Liver (tissue), 9 donors: Measurements from ENCODE around the gene TGFB1I1. TPM values are rescaled to one million over a fixed set of nuclear protein-coding genes. Genes with fewer than 3 reads are reported as not detected.

Experiments used
- DNase-seq: peaks from one replicate; pipeline ENCODE4 v3.0.0-alpha.2; 2017; ENCODE audit warnings: low spot score
- H3K27ac ChIP-seq, 2 donors: one replicate each; pipeline ENCODE4 v1.7.0; 2013; ENCODE audit warnings: inconsistent platforms in 2 of 2, low read length in 2 of 2, control low read depth in 1 of 2, low read depth in 1 of 2, mild to moderate bottlenecking in 1 of 2
- H3K27me3 ChIP-seq, 4 donors: one replicate each; pipeline versions ENCODE4 v1.6.1 to v1.7.0; 2013; ENCODE audit warnings: low read length in 3 of 4, inconsistent platforms in 1 of 4, mild to moderate bottlenecking in 1 of 4, moderate library complexity in 1 of 4; ENCODE audit not compliant: control insufficient read depth in 4 of 4, insufficient read depth in 4 of 4
- H3K36me3 ChIP-seq, 4 donors: one replicate each; pipeline versions ENCODE4 v1.6.1 to v1.7.0; 2013; ENCODE audit warnings: low read length in 3 of 4, mild to moderate bottlenecking in 3 of 4, low read depth in 1 of 4, moderate library complexity in 1 of 4; ENCODE audit not compliant: control insufficient read depth in 4 of 4, insufficient read depth in 3 of 4
- H3K4me1 ChIP-seq, 4 donors: one replicate each; pipeline versions ENCODE4 v1.6.1 to v1.7.0; 2013; ENCODE audit warnings: low read length in 3 of 4, mild to moderate bottlenecking in 3 of 4, moderate library complexity in 1 of 4; ENCODE audit not compliant: control insufficient read depth in 4 of 4, insufficient read depth in 4 of 4
- H3K4me3 ChIP-seq, 3 donors: one replicate each; pipeline versions ENCODE4 v1.6.1 to v1.7.0; 2013; ENCODE audit warnings: low read length in 3 of 3, control low read depth in 1 of 3, low read depth in 1 of 3, mild to moderate bottlenecking in 1 of 3
- H3K9ac ChIP-seq, 2 donors: one replicate each; pipeline ENCODE4 v1.7.0; 2013; ENCODE audit warnings: low read length in 2 of 2, mild to moderate bottlenecking in 2 of 2, moderate library complexity in 2 of 2, control low read depth in 1 of 2, low read depth in 1 of 2
- H3K9me3 ChIP-seq, 4 donors: one replicate each; pipeline versions ENCODE4 v1.6.1 to v1.7.0; 2013; ENCODE audit warnings: low read length in 3 of 4; ENCODE audit not compliant: control insufficient read depth in 4 of 4
- EGR1 ChIP-seq, 2 donors: IDR thresholded peaks; 2 replicates each; pipeline ENCODE4 v1.6.1; 2016 to 2018; ENCODE audit warnings: antibody characterized with exemption in 2 of 2, low read depth in 2 of 2
- FOXA1 ChIP-seq: IDR thresholded peaks from 2 replicates; pipeline ENCODE4 v1.6.1; 2016; ENCODE audit warnings: antibody characterized with exemption
- FOXA2 ChIP-seq: IDR thresholded peaks from 2 replicates; pipeline ENCODE4 v1.6.1; 2016; ENCODE audit warnings: antibody characterized with exemption
- GABPA ChIP-seq, 2 donors: IDR thresholded peaks in 1 of 2; conservative IDR thresholded peaks in 1 of 2; 2 replicates each; pipeline ENCODE4 v1.6.1; 2016; ENCODE audit warnings: antibody characterized with exemption in 2 of 2, mild to moderate bottlenecking in 1 of 2, moderate library complexity in 1 of 2
- HNF4A ChIP-seq, 2 donors: conservative IDR thresholded peaks; 2 replicates each; pipeline ENCODE4 v1.6.1; 2016; ENCODE audit warnings: antibody characterized with exemption in 2 of 2, mild to moderate bottlenecking in 2 of 2
- HNF4G ChIP-seq: IDR thresholded peaks from 2 replicates; pipeline ENCODE4 v1.6.1; 2016; ENCODE audit warnings: antibody characterized with exemption
- JUND ChIP-seq, 2 donors: IDR thresholded peaks; 2 replicates each; pipeline ENCODE4 v1.6.1; 2016; ENCODE audit warnings: antibody characterized with exemption in 2 of 2
- NR2F2 ChIP-seq: IDR thresholded peaks from 2 replicates; pipeline ENCODE4 v1.6.1; 2016; ENCODE audit warnings: antibody characterized with exemption
- RAD21 ChIP-seq, 2 donors: IDR thresholded peaks; 2 replicates each; pipeline ENCODE4 v1.6.1; 2016; ENCODE audit warnings: antibody characterized with exemption in 2 of 2, mild to moderate bottlenecking in 2 of 2
- REST ChIP-seq: IDR thresholded peaks from 2 replicates; pipeline ENCODE4 v1.6.1; 2016; ENCODE audit warnings: antibody characterized with exemption, mild to moderate bottlenecking
- RXRA ChIP-seq, 2 donors: IDR thresholded peaks; 2 replicates each; pipeline ENCODE4 v1.6.1; 2017 to 2018; ENCODE audit warnings: antibody characterized with exemption in 2 of 2, mild to moderate bottlenecking in 1 of 2
- SP1 ChIP-seq: IDR thresholded peaks from 2 replicates; pipeline ENCODE4 v1.6.1; 2018; ENCODE audit warnings: antibody characterized with exemption, mild to moderate bottlenecking
- YY1 ChIP-seq: IDR thresholded peaks from 2 replicates; pipeline ENCODE4 v1.6.1; 2016; ENCODE audit warnings: antibody characterized with exemption, mild to moderate bottlenecking
- WGBS: extraction: QIAGEN DNeasy Blood & Tissue Kit; methylation state at CpG from one replicate; pipeline ENCODE4 v1.1.7; 2013; 5-methylcytosine and 5-hydroxymethylcytosine counted together
- polyA plus RNA-seq, 2 donors: library from polyadenylated mRNA; stranded (reverse) in 1 of 2; unstranded in 1 of 2; fragments of 200-250 nt in 1 of 2; fragments of >200 nt in 1 of 2; fragmentation: Nextera tagmentation in 1 of 2; extraction: Ambion mirVana in 1 of 2; gene quantifications; one replicate each; pipeline versions ENCODE4 v1.2.1 to v1.2.3, GENCODE V29; 2013 to 2015
- total RNA-seq, 2 donors: library from RNA; depleted of rRNA; stranded (reverse); fragments of >200 nt; gene quantifications; one replicate each; pipeline ENCODE4 v1.2.3, GENCODE V29; 2014
- TF ChIP-seq, protein P1 (sequence below): IDR thresholded peaks from 2 replicates; pipeline ENCODE4 v1.6.1; 2016; ENCODE audit warnings: antibody characterized with exemption
- TF ChIP-seq, protein P2 (sequence below): fragments of 150-350 bp; IDR thresholded peaks from 2 replicates; pipeline ENCODE4 v1.5.1; 2017; ENCODE audit warnings: improper control_type of control experiment, low read depth, low read length; ENCODE audit not compliant: missing input control
- TF ChIP-seq, protein P3 (sequence below): IDR thresholded peaks from 2 replicates; pipeline ENCODE4 v1.6.1; 2016; ENCODE audit warnings: antibody characterized with exemption
- TF ChIP-seq, protein P4 (sequence below): IDR thresholded peaks from 2 replicates; pipeline ENCODE4 v1.6.1; 2016; ENCODE audit warnings: antibody characterized with exemption
- donor health status: healthy.
- donor health status: healthy.
- donor health status: healthy.
- donor health status: healthy.
- donor health status: healthy.

Gene TGFB1I1
- total and polyA plus RNA-seq, 4 donors, result 4.2 to 8.3 (median 5.8) TPM

DNA sequence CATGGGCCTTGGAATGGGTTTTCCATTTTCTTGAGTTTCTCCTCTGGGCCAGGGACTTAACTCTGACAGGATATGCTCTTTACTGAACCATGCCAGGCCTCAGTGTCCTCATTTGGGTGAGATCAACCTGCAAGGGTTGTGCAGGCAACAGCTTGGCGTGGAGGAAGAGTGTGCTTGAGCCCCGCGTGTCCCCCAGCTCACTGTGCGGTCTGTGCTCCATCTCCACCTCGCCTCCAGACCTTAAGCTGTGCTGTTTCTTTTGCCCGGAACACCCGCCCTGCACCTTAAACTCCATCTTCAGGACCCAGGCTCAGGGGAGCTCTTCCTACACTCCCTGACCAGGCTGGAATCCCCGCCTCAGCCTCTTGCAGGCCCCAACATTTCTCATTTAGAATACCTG lies 26.5 kb downstream of the TGFB1I1 start:
- 98% methylated on average over 8 of the region's 8 CpGs for WGBS
- Histone ChIP-seq H3K9ac (no peak overlapping the region), H3K4me1 (peaks cover 6 to 35% (median 30%) of the 10 kb centered on the region in 4 donors), H3K9me3 (no peaks in the 10 kb centered on the region), H3K27me3 (no peaks in the 10 kb centered on the region), H3K4me3 (no peak overlapping the region), H3K27ac (no peak overlapping the region), H3K36me3 (peaks cover 3 to 42% (median 30%) of the 10 kb centered on the region in 4 donors)
- TF ChIP-seq, protein P1, sequence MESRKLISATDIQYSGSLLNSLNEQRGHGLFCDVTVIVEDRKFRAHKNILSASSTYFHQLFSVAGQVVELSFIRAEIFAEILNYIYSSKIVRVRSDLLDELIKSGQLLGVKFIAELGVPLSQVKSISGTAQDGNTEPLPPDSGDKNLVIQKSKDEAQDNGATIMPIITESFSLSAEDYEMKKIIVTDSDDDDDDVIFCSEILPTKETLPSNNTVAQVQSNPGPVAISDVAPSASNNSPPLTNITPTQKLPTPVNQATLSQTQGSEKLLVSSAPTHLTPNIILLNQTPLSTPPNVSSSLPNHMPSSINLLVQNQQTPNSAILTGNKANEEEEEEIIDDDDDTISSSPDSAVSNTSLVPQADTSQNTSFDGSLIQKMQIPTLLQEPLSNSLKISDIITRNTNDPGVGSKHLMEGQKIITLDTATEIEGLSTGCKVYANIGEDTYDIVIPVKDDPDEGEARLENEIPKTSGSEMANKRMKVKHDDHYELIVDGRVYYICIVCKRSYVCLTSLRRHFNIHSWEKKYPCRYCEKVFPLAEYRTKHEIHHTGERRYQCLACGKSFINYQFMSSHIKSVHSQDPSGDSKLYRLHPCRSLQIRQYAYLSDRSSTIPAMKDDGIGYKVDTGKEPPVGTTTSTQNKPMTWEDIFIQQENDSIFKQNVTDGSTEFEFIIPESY, result no peak
- TF ChIP-seq, protein P2, sequence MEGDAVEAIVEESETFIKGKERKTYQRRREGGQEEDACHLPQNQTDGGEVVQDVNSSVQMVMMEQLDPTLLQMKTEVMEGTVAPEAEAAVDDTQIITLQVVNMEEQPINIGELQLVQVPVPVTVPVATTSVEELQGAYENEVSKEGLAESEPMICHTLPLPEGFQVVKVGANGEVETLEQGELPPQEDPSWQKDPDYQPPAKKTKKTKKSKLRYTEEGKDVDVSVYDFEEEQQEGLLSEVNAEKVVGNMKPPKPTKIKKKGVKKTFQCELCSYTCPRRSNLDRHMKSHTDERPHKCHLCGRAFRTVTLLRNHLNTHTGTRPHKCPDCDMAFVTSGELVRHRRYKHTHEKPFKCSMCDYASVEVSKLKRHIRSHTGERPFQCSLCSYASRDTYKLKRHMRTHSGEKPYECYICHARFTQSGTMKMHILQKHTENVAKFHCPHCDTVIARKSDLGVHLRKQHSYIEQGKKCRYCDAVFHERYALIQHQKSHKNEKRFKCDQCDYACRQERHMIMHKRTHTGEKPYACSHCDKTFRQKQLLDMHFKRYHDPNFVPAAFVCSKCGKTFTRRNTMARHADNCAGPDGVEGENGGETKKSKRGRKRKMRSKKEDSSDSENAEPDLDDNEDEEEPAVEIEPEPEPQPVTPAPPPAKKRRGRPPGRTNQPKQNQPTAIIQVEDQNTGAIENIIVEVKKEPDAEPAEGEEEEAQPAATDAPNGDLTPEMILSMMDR, result no peak
- TF ChIP-seq SP1 (no peak), GABPA (IDR thresholded peaks at IDR 0.05 in 1 of 2, conservative IDR thresholded peaks at IDR 0.05 in 1 of 2) (no peak), RXRA (IDR thresholded peaks at IDR 0.05) (no peak), JUND (IDR thresholded peaks at IDR 0.05) (no peak), HNF4A (conservative IDR thresholded peaks at IDR 0.05) (no peak), EGR1 (IDR thresholded peaks at IDR 0.05; ENCODE audit: low read depth in 2 of 2) (no peak), FOXA2 (no peak), YY1 (no peak), REST (no peak), FOXA1 (no peak), RAD21 (IDR thresholded peaks at IDR 0.05) (no peak), HNF4G (no peak), NR2F2 (no peak)
- TF ChIP-seq, protein P3, sequence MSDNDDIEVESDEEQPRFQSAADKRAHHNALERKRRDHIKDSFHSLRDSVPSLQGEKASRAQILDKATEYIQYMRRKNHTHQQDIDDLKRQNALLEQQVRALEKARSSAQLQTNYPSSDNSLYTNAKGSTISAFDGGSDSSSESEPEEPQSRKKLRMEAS, result no peak
- TF ChIP-seq, protein P4, sequence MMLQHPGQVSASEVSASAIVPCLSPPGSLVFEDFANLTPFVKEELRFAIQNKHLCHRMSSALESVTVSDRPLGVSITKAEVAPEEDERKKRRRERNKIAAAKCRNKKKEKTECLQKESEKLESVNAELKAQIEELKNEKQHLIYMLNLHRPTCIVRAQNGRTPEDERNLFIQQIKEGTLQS, result no peak
- DNase-seq, result no peak

GRCh38 chr16:31499928-31500327 lies 28.0 kb downstream of the TGFB1I1 start:
- 83% methylated on average over 8 of the region's 8 CpGs for WGBS
- Histone ChIP-seq H3K4me3 (no peak overlapping the region), H3K4me1 (peaks cover 7 to 44% (median 36%) of the 10 kb centered on the region in 4 donors), H3K36me3 (peaks cover 3 to 42% (median 26%) of the 10 kb centered on the region in 4 donors), H3K9me3 (no peaks in the 10 kb centered on the region), H3K27ac (no peak overlapping the region), H3K27me3 (no peaks in the 10 kb centered on the region), H3K9ac (no peak overlapping the region)
- DNase-seq, result no peak
- TF ChIP-seq, protein P2, result no peak
- TF ChIP-seq, protein P3, result no peak
- TF ChIP-seq NR2F2, result no peak
- TF ChIP-seq HNF4G, result no peak
- TF ChIP-seq JUND (IDR thresholded peaks at IDR 0.05), result no peak
- TF ChIP-seq RAD21 (IDR thresholded peaks at IDR 0.05), result no peak
- TF ChIP-seq EGR1 (IDR thresholded peaks at IDR 0.05; ENCODE audit: low read depth in 2 of 2), result no peak
- TF ChIP-seq RXRA (IDR thresholded peaks at IDR 0.05), result no peak
- no peak for TF ChIP-seq REST
- TF ChIP-seq FOXA1, result no peak
- no peak for TF ChIP-seq FOXA2
- TF ChIP-seq SP1, result no peak
